ENCODE measurements around the gene CAMTA2.

DNA sequence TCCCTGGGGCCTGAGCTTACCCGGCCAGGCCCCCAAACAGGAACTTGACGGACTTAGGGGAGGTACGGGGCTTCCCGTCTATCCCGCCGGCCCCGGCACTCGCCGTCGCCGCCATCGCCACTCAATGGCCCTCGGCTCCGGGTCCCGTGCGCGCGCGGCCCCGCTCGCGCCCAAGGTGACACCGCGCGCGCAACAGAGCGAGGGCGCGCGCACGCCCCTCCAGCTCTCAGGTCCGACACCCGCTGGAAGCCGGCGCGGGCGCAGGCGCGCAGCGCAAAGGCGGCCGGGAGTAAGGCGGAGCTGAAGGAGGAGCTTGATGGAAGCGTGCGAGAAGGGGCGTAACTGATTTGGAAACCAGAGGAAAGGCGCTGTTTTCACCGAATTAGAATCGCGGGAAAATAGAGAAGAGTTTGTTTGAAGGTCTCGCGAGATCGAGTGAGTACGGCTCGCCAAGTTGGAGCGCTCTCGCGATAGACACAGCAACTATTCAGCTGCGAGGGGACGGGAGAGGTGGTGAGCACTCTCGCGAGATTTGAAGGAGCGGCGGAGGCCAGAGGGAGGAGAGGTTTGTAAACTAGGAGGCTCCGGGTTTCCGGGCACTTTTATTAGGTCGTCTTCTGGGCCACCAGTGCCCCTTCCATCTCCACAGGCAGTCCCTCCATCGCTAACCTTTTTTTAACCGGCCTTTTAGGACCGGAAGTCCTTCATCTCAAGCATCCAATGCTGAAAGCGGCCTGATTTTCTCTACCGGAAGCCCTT lies 47.5 kb downstream of the CAMTA2 start, which contains the start of the genes RNF167 and SLC25A11:
- TF ChIP-seq, protein P1, sequence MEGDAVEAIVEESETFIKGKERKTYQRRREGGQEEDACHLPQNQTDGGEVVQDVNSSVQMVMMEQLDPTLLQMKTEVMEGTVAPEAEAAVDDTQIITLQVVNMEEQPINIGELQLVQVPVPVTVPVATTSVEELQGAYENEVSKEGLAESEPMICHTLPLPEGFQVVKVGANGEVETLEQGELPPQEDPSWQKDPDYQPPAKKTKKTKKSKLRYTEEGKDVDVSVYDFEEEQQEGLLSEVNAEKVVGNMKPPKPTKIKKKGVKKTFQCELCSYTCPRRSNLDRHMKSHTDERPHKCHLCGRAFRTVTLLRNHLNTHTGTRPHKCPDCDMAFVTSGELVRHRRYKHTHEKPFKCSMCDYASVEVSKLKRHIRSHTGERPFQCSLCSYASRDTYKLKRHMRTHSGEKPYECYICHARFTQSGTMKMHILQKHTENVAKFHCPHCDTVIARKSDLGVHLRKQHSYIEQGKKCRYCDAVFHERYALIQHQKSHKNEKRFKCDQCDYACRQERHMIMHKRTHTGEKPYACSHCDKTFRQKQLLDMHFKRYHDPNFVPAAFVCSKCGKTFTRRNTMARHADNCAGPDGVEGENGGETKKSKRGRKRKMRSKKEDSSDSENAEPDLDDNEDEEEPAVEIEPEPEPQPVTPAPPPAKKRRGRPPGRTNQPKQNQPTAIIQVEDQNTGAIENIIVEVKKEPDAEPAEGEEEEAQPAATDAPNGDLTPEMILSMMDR (IDR thresholded peaks at IDR 0.05) = no peak
- TF ChIP-seq POLR2A (IDR thresholded peaks at IDR 0.05) = no peak

All from breast epithelium (tissue), 3 donors.